IMR-90 (cell line): ENCODE measurements around the gene RASA1. TPM values are rescaled to one million over a fixed set of nuclear protein-coding genes. Genes with fewer than 3 reads are reported as not detected.

Experiments
- ATAC-seq: fragments of 200-7000 bp; cut with Tn5 transposase; 2 replicates; pipeline ENCODE4 v1.9.1; 2020; ENCODE audit warnings: low read depth, mild to moderate bottlenecking, moderate library complexity
- BruUV-seq: library from RNA; stranded (reverse); fragments of 400-500 nt; replicated peaks from 2 replicates; lab custom pipeline; 2021; lab: Mats Ljungman, UMichigan
- CTCF ChIA-PET: fragments of 300-600 bp; formaldehyde crosslinking; extraction: SDS; loops from one replicate; lab custom pipeline; 2021; ENCODE audit warnings: antibody characterized with exemption; lab: Yijun Ruan, JAX
- POLR2A ChIA-PET: fragments of 300-600 bp; sonication (Branson Sonifier 250); formaldehyde crosslinking; loops from one replicate; lab custom pipeline; 2022; ENCODE audit warnings: antibody characterized with exemption; ENCODE audit not compliant: unreplicated experiment; lab: Charles Lee
- DNase-seq: peaks from one replicate; pipeline ENCODE4 v3.0.0; 2013
- H2AFZ ChIP-seq: replicated peaks from 2 replicates; pipeline ENCODE3; 2013; ENCODE audit warnings: low read length, mild to moderate bottlenecking; ENCODE audit not compliant: poor library complexity
- H2AK5ac ChIP-seq: 2 replicates; pipeline ENCODE4 v1.6.1; 2013; ENCODE audit warnings: low read depth, low read length, inconsistent platforms
- H2AK9ac ChIP-seq: replicated peaks from 2 replicates; pipeline ENCODE3; 2013; ENCODE audit warnings: mild to moderate bottlenecking, low read depth, low read length, moderate library complexity; ENCODE audit not compliant: poor library complexity
- H2BK120ac ChIP-seq: 2 replicates; pipeline ENCODE4 v1.6.1; 2013; ENCODE audit warnings: low read depth, low read length, inconsistent platforms
- H2BK15ac ChIP-seq: 3 replicates; pipeline ENCODE4 v1.6.1; 2013; ENCODE audit warnings: low read depth, low read length, inconsistent platforms
- H2BK20ac ChIP-seq: 2 replicates; pipeline ENCODE4 v1.6.1; 2013; ENCODE audit warnings: low read depth, mild to moderate bottlenecking, inconsistent platforms, low read length, moderate library complexity
- H2BK5ac ChIP-seq: 2 replicates; pipeline ENCODE4 v1.6.1; 2013; ENCODE audit warnings: mild to moderate bottlenecking, low read depth, low read length, inconsistent platforms; ENCODE audit not compliant: poor library complexity, severe bottlenecking
- H3K14ac ChIP-seq: replicated peaks from 2 replicates; pipeline ENCODE4 v1.6.1; 2013; ENCODE audit warnings: low read depth, low read length, inconsistent platforms
- H3K18ac ChIP-seq: 2 replicates; pipeline ENCODE4 v1.6.1; 2013; ENCODE audit warnings: low read depth, low read length, control low read depth
- H3K23ac ChIP-seq: 2 replicates; pipeline ENCODE4 v1.6.1; 2013; ENCODE audit warnings: low read depth, low read length, inconsistent platforms
- H3K27ac ChIP-seq: 2 replicates; pipeline ENCODE4 v1.5.1; 2013; ENCODE audit warnings: mild to moderate bottlenecking, control low read depth, low read length; ENCODE audit not compliant: insufficient read depth
- H3K27me3 ChIP-seq: 2 replicates; pipeline ENCODE4 v1.6.1; 2013; ENCODE audit warnings: low read length; ENCODE audit not compliant: control insufficient read depth, insufficient read depth
- H3K36me3 ChIP-seq: 2 replicates; pipeline ENCODE4 v1.6.1; 2013; ENCODE audit warnings: low read length, mixed read lengths; ENCODE audit not compliant: control insufficient read depth, insufficient read depth
- H3K4ac ChIP-seq: 2 replicates; pipeline ENCODE4 v1.6.1; 2013; ENCODE audit warnings: low read depth, low read length, inconsistent platforms
- H3K4me1 ChIP-seq: 2 replicates; pipeline ENCODE4 v1.6.1; 2013; ENCODE audit warnings: low read length, mixed read lengths; ENCODE audit not compliant: control insufficient read depth, insufficient read depth
- H3K4me2 ChIP-seq: 2 replicates; pipeline ENCODE4 v1.6.1; 2013; ENCODE audit warnings: low read depth, mild to moderate bottlenecking, control low read depth, low read length, moderate library complexity
- H3K4me3 ChIP-seq: 2 replicates; pipeline ENCODE4 v1.5.1; 2013; ENCODE audit warnings: low read depth, mild to moderate bottlenecking, control low read depth, low read length, moderate library complexity; ENCODE audit not compliant: insufficient read depth
- H3K56ac ChIP-seq: 2 replicates; pipeline ENCODE4 v1.6.1; 2013; ENCODE audit warnings: low read length, inconsistent platforms; ENCODE audit not compliant: insufficient read depth; ENCODE audit errors: extremely low read depth
- H3K79me1 ChIP-seq, 2 experiments: 2 replicates each; pipeline ENCODE4 v1.6.1; 2013; ENCODE audit warnings: low read length in 2 of 2, inconsistent platforms in 1 of 2, low read depth in 1 of 2
- H3K9ac ChIP-seq: 2 replicates; pipeline ENCODE4 v1.6.1; 2013; ENCODE audit warnings: low read depth, low read length, control low read depth
- H3K9me1 ChIP-seq: 2 replicates; pipeline ENCODE4 v1.6.1; 2013; ENCODE audit warnings: low read length, inconsistent platforms; ENCODE audit not compliant: insufficient read depth
- H3K9me3 ChIP-seq: 2 replicates; pipeline ENCODE4 v1.6.1; 2013; ENCODE audit warnings: low read length; ENCODE audit not compliant: control insufficient read depth, insufficient read depth
- H4K20me1 ChIP-seq: 2 replicates; pipeline ENCODE4 v1.6.1; 2013; ENCODE audit warnings: low read length, inconsistent platforms; ENCODE audit not compliant: insufficient read depth
- H4K5ac ChIP-seq: 2 replicates; pipeline ENCODE4 v1.6.1; 2013; ENCODE audit warnings: mild to moderate bottlenecking, low read depth, low read length, control low read depth
- H4K8ac ChIP-seq, 2 experiments: 2 replicates each; pipeline ENCODE4 v1.6.1; 2013; ENCODE audit warnings: low read depth in 2 of 2, low read length in 2 of 2, control low read depth in 1 of 2, inconsistent platforms in 1 of 2
- H4K91ac ChIP-seq: 2 replicates; pipeline ENCODE4 v1.6.1; 2013; ENCODE audit warnings: low read depth, low read length, inconsistent platforms; ENCODE audit not compliant: insufficient read depth
- CEBPB ChIP-seq: IDR thresholded peaks from 2 replicates; pipeline ENCODE4 v1.6.1; 2012; ENCODE audit warnings: low read depth, low read length, improper control_type of control experiment
- MAFK ChIP-seq: IDR thresholded peaks from 2 replicates; pipeline ENCODE4 v1.6.1; 2012; ENCODE audit warnings: low read depth, low read length, improper control_type of control experiment
- MXI1 ChIP-seq: IDR thresholded peaks from 2 replicates; pipeline ENCODE4 v1.6.1; 2012; ENCODE audit warnings: low read depth, mild to moderate bottlenecking, low read length, moderate library complexity, borderline replicate concordance
- RFX5 ChIP-seq: IDR thresholded peaks from 2 replicates; pipeline ENCODE4 v1.8.0; 2012; ENCODE audit warnings: low read depth, mild to moderate bottlenecking, low read length, moderate library complexity
- WGBS, 2 experiments: methylation state at CpG; one replicate each; pipeline versions ENCODE4 v1.1.5 to v1.1.7; 2013; ENCODE audit warnings: missing lambda C conversion rate in 2 of 2; ENCODE audit not compliant: insufficient read length in 1 of 2; ENCODE audit errors: extremely low coverage in 2 of 2; 5-methylcytosine and 5-hydroxymethylcytosine counted together
- dilution Hi-C: fragments of 300-500 bp; cut with HindIII; formaldehyde crosslinking; loops from one replicate; pipeline ENCODE4 v1.14.3; 2018; ENCODE audit warnings: low sequenced_read_pairs; ENCODE audit not compliant: unreplicated experiment
- in situ Hi-C: fragments of 300-500 bp; cut with MboI; formaldehyde crosslinking; loops from 3 replicates; pipeline ENCODE4 v1.14.3; 2019; ENCODE audit warnings: low sequenced_read_pairs, inconsistent platforms, mixed read lengths
- intact Hi-C: fragments of 100-400 bp; cut with micrococcal nuclease; formaldehyde crosslinking; loops from 2 replicates; pipeline ENCODE4 v1.10.0; 2022
- polyA plus RNA-seq, 3 experiments: library from polyadenylated mRNA; depleted of rRNA; stranded (reverse); fragments of >200 nt; gene quantifications; 2 replicates each; pipeline ENCODE4 v1.2.3, GENCODE V29; 2012; ENCODE audit warnings: low replicate concordance in 1 of 3
- total RNA-seq: library from RNA; depleted of rRNA; stranded (reverse); fragments of >200 nt; gene quantifications from 2 replicates; pipeline ENCODE4 v1.2.3, GENCODE V29; 2012
- TF ChIP-seq, protein P1 (sequence below): fragments of 150-350 bp; IDR thresholded peaks from 2 replicates; pipeline ENCODE4 v1.6.1; 2016; ENCODE audit warnings: low read depth, mild to moderate bottlenecking, low read length, moderate library complexity, borderline replicate concordance
- TF ChIP-seq, protein P2 (sequence below): fragments of 150-350 bp; IDR thresholded peaks from 2 replicates; pipeline ENCODE4 v1.6.1; 2017; ENCODE audit warnings: mild to moderate bottlenecking, antibody characterized with exemption, low read length, low read depth

RASA1 gene
- total and polyA plus RNA-seq, 2 of the 4 experiments (the other 2 are of a cell fraction), result 37.6 to 45.7 TPM

DNA sequence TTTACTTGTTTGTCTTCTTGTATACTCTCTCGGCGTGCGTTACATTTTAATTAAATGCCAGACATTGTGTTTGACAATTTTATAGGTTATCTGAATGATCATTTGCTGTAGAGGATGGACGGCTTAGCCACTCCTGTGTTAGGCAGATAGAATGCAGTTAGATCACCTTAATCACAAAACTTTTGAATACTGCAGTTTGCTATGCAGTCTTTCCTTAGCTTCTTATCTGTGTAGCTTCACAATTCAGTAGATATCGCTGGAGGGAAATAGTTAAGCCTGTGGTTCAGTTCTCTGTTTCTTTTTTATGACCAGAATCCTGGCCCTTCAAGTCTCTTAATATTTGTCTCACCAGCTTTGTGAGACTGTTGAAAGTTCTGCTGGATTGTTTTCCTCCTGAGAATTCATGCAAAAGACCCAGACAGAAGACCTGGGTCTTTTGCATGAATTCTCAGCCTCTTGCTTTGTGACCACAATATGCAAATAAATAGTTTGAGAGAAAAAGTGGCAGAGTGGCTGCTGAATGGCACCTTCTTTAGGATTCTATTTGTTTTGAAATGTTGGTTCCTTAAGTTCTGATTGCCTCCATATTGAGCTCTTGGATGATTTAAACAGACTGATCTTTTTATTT lies 40.2 kb downstream of the RASA1 start:
- Histone ChIP-seq H2AK5ac (no peak overlapping the region), H3K56ac (no peak overlapping the region), H4K20me1 (peaks cover 17% of the 10 kb centered on the region), H3K14ac (0 out of 2 replicates have a peak overlapping the region, but pooled peaks have one; percentile 29), H3K9me3 (no peaks in the 10 kb centered on the region), H3K4me3 (no peak overlapping the region), H2AFZ (no peak overlapping the region), H4K8ac (no peak overlapping the region), H2BK5ac (no peak overlapping the region), H2BK20ac (no peak overlapping the region), H3K36me3 (peaks cover 8% of the 10 kb centered on the region), H3K27ac (no peak overlapping the region), H3K4me1 (peaks cover 3% of the 10 kb centered on the region), H3K4me2 (no peak overlapping the region), H3K27me3 (no peaks in the 10 kb centered on the region), H2AK9ac (no peak overlapping the region), H3K9me1 (peaks cover 4% of the 10 kb centered on the region), H2BK120ac (no peak overlapping the region), H3K79me1 (peaks cover 13 to 50% of the 10 kb centered on the region in 2 experiments; a peak in 3 of 4 replicates), H4K5ac (no peak overlapping the region), H3K23ac (no peak overlapping the region), H3K9ac (no peak overlapping the region), H2BK15ac (no peak overlapping the region), H3K18ac (no peak overlapping the region), H4K91ac (no peak overlapping the region), H3K4ac (no peak overlapping the region)
- in situ Hi-C loops (no loop called here), dilution Hi-C loops (no loop called here), intact Hi-C loops (no loop called here)
- no peak for ATAC-seq
- no peak for DNase-seq
- ChIA-PET CTCF (no interaction called here), POLR2A (no interaction called here)
- WGBS, 2 experiments, result no CpG with 5 or more reads among the region's 5 CpGs
- BruUV-seq, result no TSS peak
- TF ChIP-seq CEBPB, result no peak
- no peak for TF ChIP-seq MAFK
- TF ChIP-seq RFX5, result no peak
- no peak for TF ChIP-seq MXI1
- TF ChIP-seq, protein P1, sequence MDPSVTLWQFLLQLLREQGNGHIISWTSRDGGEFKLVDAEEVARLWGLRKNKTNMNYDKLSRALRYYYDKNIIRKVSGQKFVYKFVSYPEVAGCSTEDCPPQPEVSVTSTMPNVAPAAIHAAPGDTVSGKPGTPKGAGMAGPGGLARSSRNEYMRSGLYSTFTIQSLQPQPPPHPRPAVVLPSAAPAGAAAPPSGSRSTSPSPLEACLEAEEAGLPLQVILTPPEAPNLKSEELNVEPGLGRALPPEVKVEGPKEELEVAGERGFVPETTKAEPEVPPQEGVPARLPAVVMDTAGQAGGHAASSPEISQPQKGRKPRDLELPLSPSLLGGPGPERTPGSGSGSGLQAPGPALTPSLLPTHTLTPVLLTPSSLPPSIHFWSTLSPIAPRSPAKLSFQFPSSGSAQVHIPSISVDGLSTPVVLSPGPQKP, result no peak
- TF ChIP-seq, protein P2, sequence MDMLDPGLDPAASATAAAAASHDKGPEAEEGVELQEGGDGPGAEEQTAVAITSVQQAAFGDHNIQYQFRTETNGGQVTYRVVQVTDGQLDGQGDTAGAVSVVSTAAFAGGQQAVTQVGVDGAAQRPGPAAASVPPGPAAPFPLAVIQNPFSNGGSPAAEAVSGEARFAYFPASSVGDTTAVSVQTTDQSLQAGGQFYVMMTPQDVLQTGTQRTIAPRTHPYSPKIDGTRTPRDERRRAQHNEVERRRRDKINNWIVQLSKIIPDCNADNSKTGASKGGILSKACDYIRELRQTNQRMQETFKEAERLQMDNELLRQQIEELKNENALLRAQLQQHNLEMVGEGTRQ, result no peak
